ENCODE results near the gene F8. TPM values are rescaled to one million over a fixed set of nuclear protein-coding genes. Genes with fewer than 3 reads are reported as not detected.
"Not testable (repeated sequence)": the region's sequence is repeated elsewhere in the genome, so short reads cannot be mapped to it uniquely, and the experiment has no call there.

The F8 gene
- total RNA-seq, 1 experiment from 2014 or later: 5.3 TPM

- no peak for DNase-seq (ENCODE audit: extremely low read depth, low read depth)
Observed at GRCh38 chrX:155035688-155036087, 13.2 kb upstream of the F8 start.

- no peak for DNase-seq (ENCODE audit: extremely low read depth, low read depth)
Observed at GRCh38 chrX:155031657-155032056, 9.1 kb upstream of the F8 start.

DNA sequence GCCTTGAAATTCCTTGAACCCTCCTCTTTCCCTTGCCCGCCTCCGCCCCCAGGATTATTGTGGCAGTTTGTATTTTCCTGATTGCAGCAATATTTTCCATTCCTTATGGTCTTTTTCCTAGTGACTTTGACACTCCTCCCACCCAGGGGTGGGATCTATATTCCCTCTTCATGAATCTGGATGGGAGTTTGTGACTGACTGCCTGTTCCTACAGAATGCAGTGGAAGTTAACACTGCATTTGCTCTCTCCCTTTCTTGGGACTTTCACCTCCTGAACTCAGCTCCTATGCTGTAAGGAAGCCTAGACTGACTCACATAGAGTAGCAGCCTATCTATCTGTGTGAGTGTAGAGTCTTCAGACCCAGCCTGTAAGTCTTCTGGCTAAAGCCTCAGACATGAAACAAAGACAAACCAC lies 6.4 kb upstream of the F8 start:
- DNase-seq (ENCODE audit: extremely low read depth, low read depth): peak; percentile 22

GRCh38 chrX:155028129-155028528 lies 5.6 kb upstream of the F8 start:
- DNase-seq (ENCODE audit: extremely low read depth, low read depth): no peak

GRCh38 chrX:155027509-155028066 lies 5.1 kb upstream of the F8 start:
- peak; percentile 66 for DNase-seq (ENCODE audit: extremely low read depth, low read depth)

DNA sequence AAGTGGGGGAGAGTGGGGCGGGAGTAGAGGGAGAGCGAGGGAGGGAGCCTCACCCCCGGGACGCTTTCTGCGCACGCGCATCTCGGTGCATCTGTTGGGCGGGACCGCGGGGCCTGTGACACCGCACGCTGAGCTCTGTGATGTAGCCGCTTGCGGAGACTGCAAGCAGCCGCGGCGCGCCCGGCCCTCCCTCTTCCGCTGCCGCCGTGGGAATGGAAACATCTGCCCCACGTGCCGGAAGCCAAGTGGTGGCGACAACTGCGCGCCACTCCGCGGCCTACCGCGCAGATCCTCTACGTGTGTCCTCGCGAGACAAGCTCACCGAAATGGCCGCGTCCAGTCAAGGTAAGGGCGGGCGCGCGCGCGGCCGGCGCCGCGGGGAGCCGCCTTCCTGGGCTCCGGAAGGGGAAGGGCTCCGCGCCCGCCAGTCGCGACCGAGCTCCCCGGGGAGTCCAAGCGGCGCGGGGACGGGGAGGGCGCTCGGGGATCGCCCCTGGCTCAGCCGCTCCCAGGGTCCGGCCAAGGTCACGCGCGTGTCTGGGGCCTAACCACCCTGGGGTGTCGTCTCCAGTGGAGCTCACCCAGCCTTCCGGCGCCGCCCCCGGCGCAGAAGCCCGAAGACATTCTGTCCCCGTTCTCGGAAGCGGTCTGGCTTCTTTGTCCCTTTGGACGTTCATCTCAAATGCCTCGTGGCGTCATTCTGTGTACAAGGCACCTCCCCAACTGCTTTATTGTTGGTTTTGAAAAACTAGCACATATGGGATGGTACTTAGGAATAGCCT lies 4.4 kb upstream of the F8 start, which contains the start of gene FUNDC2:
Gene FUNDC2 (plus strand): TSS at position 118 of the 782 bp plus-strand sequence. CDS start 95 bp downstream, at position 213.
- peak; percentile 93 for DNase-seq (ENCODE audit: extremely low read depth, low read depth)

GRCh38 chrX:155026420-155026726 lies 3.9 kb upstream of the F8 start:
- no peak for DNase-seq (ENCODE audit: extremely low read depth, low read depth)

DNA sequence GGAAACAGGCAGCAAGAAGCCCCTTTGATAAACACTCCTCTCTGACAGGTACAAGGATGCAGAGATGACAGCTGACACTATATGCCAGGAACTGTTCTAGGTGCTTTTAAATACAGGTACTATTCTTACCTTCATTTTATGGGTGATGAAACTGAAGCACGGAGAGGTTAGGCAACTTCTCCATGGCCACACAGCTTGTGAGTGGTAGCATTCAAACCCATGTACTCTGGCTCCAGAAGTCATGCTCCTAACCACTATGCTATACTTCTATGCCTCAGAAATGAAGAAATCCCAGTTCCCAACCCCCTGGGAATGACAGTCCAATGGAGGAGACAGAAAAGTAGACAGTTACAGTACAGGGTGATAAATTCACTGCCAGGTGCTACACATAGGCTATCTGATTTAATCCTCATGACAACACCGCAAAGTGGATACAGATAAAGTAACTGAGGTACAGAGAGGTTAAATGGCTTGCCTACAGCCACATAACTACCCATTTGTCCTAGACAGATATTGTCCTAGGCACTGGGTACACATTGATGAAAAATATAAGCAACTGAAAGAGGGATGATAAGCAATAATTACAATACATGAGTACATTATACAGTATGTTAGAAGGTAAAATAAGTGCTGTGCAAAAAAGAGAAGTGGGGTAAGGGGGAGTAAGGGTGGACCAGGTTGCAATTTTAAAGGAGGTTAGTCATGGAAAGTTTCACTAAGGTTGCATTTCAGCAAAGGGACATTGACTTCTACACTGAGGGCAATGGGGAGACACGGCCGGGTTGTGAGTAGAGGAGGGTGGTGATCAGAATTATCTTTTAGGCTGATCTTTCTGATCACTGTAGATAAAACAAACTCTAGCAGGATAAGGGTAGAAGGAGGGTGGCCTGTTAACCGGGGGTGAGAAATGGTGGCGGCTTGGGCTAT lies 1.6 kb upstream of the F8 start:
- DNase-seq (ENCODE audit: extremely low read depth, low read depth): no peak

DNA sequence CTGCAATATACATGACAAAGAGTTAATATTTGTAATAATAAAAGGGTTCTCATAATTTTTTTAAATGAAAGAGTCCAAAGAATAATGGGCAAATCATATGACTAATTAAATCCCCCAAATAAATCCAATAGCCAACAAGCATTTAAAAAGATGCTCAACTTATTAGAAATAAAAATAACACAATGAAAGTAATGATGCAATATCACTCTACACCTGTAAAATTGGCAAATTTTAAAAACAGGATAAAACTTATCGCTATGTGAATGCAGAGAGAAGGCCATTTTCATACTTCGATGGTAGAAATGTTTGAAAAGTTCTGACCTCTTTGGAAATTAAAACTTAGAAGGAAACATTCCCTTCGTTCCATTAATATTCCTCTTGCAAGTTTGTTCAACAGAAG lies 1.9 kb downstream of the F8 start:
- no peak for DNase-seq (ENCODE audit: extremely low read depth, low read depth)

DNA sequence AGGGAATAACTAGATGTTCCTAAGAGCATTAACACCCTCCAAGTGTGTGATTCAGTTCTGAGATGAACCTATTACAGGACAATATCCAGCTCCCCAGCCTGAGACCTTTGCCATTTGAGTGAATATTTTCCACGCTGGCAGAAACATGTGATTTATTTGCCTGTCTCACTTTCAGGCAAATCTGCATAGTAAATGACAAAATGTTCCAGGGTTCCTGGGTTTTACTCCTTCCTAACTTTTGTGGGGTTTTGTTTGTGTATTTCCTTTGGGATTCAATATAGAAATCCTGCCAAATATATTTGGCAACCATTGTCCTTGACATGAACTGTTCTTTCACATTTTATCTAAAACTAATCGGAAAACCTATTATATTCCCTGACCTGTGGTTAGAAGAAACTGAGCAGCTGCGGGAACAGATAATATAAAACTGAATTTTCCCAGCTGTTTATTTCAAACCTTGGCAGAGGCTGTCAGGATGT lies 12.5 kb downstream of the F8 start:
- no peak for DNase-seq (ENCODE audit: extremely low read depth, low read depth)

- DNase-seq (ENCODE audit: extremely low read depth, low read depth): not testable (repeated sequence)
Observed at GRCh38 chrX:155008578-155008977, 13.9 kb downstream of the F8 start.

GRCh38 chrX:155006913-155007671 lies 15.4 kb downstream of the F8 start:
- not testable (repeated sequence) for DNase-seq (ENCODE audit: extremely low read depth, low read depth)

DNA sequence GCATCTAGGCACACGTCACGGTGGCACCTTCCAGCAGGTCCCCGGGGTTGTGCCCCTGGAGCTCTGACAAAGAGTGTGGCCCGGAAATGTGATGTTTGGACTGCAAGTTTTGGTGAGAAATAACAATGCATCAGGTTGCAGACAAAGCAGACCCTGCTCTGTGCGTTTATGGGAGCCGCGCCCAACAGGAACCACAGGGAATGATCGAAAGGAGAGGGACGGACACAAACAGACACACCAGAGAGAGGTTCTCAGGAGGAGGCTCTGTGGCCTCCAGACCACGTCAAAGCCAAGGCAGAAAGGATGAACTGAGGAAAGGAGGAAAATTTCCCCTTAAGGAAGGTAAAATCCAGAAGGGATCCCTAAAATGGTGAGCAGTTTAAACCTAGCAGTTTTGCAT lies 16.1 kb downstream of the F8 start:
- DNase-seq (ENCODE audit: extremely low read depth, low read depth): not testable (repeated sequence)

DNA sequence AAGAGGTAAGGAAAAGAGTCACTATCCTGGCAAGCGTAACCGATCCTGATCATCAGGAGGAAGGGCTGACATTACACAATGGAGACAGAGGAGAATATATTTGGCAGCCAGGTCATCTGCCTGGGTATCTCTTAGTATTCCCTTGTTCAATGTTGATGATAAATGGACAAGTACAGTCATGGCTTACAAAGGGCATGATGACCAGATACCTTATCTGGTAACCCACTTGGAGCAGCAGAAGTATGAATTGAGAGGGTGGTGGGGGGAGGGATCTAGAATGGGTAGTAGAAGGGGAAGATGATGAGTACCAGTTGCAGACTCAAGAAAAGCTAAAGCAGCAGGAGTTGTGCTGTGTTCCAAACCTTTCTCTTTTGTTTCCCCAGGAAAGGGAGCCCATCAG lies 17.3 kb downstream of the F8 start:
- DNase-seq (ENCODE audit: extremely low read depth, low read depth): no peak

GRCh38 chrX:155001873-155002272 lies 20.6 kb downstream of the F8 start:
- DNase-seq (ENCODE audit: extremely low read depth, low read depth): no peak

- no peak for DNase-seq (ENCODE audit: extremely low read depth, low read depth)
Observed at GRCh38 chrX:155000841-155001240, 21.7 kb downstream of the F8 start.

DNA sequence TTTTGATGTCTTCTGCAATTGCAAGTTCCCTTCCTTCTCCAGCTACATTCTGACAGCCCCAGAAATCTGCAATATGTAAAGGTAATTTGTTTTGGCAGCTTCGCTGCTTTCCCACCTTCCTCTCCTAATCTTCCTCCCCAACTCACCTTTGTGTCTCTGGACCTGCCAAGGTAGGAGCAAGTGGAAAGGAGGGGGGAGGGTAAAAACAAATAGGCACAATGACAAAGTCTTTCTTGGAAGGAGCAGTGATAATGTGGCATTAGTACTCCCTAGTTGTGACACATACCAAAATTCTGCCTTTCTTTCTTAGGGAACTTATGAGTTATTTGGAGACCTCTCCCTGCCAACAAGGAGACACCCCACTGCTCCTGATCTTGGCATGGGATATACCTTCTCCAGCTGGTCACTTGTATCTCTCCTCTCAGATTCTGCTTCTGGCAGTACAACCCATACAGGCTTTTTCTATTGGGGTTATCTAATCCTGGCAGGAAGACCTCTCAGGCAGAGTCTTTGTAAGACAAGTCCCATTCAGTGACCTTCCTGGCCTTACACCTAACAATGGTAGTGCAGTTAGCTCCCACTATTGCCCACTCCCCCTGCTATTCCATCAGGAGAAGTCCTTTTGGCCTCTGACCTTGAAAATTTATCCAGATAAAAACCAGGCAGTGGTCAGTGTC lies 24.2 kb downstream of the F8 start:
- no peak for DNase-seq (ENCODE audit: extremely low read depth, low read depth)

DNA sequence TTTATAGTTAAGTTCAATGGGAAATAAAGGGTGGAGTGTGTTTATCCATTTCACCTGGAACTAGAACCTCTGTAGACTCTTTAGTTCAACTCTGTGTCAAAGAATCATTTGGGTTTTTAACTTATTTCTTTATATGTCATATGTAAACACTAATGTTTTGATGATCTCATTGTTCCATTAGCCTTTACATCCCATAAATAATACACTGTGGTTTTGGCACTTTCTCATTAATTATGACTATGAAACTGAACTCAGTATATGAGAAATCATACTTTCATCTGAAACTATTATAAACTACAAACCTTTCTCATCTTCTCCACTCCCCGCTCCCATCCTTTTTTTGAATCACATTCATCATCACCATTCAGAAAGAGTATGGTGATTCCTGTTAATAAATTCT lies 31.0 kb downstream of the F8 start:
- no peak for DNase-seq (ENCODE audit: extremely low read depth, low read depth)

DNA sequence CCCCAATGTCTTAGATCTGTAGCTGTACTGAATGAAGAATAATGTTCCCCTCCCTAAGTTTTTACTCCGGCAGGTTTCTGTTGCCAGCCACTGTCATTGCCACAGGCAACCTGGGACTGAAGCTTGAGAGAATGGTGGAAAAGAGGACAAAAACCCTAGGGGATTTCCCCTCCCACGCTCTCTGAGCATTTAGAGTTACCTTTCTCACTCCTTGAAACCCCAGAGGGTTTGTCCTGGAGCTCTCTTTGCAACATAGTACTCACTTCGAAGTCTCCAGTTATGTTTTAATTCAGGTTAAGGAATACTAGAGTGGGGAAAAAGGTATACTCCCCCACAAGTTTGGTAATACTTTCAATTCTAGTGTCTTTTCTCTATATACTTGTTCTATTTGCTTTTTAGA lies 31.5 kb downstream of the F8 start:
- DNase-seq (ENCODE audit: extremely low read depth, low read depth): no peak

DNA sequence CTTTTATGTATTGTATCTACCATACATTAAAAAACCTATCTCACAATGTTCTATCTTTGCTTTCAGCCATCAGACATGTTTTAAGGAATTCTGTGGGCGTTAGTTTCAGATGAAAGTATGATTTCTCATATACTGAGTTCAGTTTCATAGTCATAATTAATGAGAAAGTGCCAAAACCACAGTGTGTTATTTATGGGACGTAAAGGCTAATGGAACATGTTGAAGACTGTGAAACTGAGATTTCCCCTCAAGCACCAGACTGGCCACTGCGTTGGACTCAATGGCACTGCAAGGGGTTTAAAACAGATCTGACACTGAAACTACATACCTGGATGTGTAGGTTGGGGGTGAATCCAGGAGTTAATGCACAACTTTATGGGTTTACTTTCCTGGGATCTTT lies 32.0 kb downstream of the F8 start:
- DNase-seq (ENCODE audit: extremely low read depth, low read depth): no peak
